ENCODE measurements around the gene DENND1A.

DENND1A gene

GRCh38 chr9:123851851-123852250 is 78.1 kb downstream of the DENND1A start:
- no peak overlapping the region for H3K18ac ChIP-seq (ENCODE audit: low read length)
- peaks cover 0 to 4% of the 10 kb centered on the region in 2 donors for H3K4me1 ChIP-seq (ENCODE audit: control insufficient read depth in 2 of 2, insufficient read depth in 1 of 2, low read depth in 1 of 2, low read length in 2 of 2)
- no peaks in the 10 kb centered on the region for H3K79me1 ChIP-seq (ENCODE audit: low read depth, low read length)
- H3K14ac ChIP-seq (ENCODE audit: low read length): no peak overlapping the region
- H2AFZ ChIP-seq (ENCODE audit: low read length): no peak overlapping the region
- H3K23ac ChIP-seq (ENCODE audit: low read depth, low read length, poor library complexity): no peak overlapping the region
- no peak for DNase-seq (ENCODE audit: low spot score)
- H2BK5ac ChIP-seq (ENCODE audit: low read length): no peak overlapping the region
- H3K4me2 ChIP-seq (ENCODE audit: insufficient read depth, low read length, poor library complexity, severe bottlenecking): no peak overlapping the region
- H2AK5ac ChIP-seq (ENCODE audit: low read depth, low read length): no peak overlapping the region
- no peak overlapping the region for H4K8ac ChIP-seq (ENCODE audit: low read depth, low read length)
- H3K27ac ChIP-seq (replicated peaks; ENCODE audit: low read length): peak overlapping the region; percentile 21
- peaks cover 0 to 1% of the 10 kb centered on the region in 2 donors for H3K36me3 ChIP-seq (replicated peaks in 1 of 2; ENCODE audit: control insufficient read depth in 2 of 2, insufficient read depth in 2 of 2, low read length in 2 of 2)
- no peak overlapping the region for H3K9ac ChIP-seq (ENCODE audit: low read depth, low read length, poor library complexity)
- H3K27me3 ChIP-seq (ENCODE audit: control insufficient read depth in 3 of 3, insufficient read depth in 3 of 3, low read depth in 1 of 3, low read length in 3 of 3): peaks cover 0 to 70% (median 0%) of the 10 kb centered on the region in 3 experiments
- H3K9me3 ChIP-seq (replicated peaks in 1 of 2; ENCODE audit: control insufficient read depth in 2 of 2, insufficient read depth in 1 of 2, low read depth in 1 of 2, low read length in 2 of 2): peaks cover 5 to 50% of the 10 kb centered on the region in 2 donors
- no peak overlapping the region for H2BK15ac ChIP-seq (ENCODE audit: low read length)
- no peak overlapping the region for H4K91ac ChIP-seq (ENCODE audit: low read depth, low read length, poor library complexity)
- WGBS, 2 donors (ENCODE audit: extremely low coverage in 2 of 2, insufficient read length in 2 of 2, insufficient replicate concordance in 1 of 2): no CpG with 5 or more reads among the region's 7 CpGs
- no peak overlapping the region for H2BK120ac ChIP-seq (ENCODE audit: low read depth, low read length)
- no peak overlapping the region for H2BK12ac ChIP-seq (ENCODE audit: low read length)
- H3K4me3 ChIP-seq (ENCODE audit: low read length in 2 of 2): no peak overlapping the region
- H3K4ac ChIP-seq (ENCODE audit: low read length): no peak overlapping the region

DNA sequence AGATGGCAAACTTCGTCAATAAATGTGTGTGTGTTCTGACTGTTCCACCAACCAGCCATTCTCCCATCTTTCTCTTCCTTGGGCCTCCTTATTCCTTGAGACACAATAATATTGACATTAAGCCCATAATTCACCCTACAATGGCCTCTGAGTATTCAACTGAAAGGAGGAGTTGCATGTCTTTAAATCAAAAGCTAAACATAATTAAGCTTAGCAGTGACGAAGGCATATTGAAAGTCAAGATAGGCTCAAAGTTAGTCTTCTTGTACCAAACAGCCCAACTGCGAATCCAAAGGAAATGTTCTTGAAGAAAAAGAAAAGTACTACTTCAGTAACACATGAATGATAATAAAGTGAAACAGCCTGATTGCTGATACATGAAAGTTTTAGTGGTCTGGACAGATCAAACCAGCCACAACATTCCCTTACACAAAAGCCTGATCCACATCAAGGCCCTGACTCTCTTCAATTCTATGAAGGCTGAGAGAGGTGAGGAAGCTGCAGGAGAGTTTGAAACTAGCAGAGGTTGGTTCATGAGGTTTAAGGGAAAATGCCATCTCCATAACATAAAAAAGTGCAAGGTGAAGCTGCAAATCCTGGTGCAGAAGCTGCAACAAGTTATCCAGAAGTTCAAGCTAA is 81.4 kb downstream of the DENND1A start:
- H2AFZ ChIP-seq (ENCODE audit: low read length): no peak overlapping the region
- no peak for DNase-seq (ENCODE audit: low spot score)
- H2AK5ac ChIP-seq (ENCODE audit: low read depth, low read length): no peak overlapping the region
- no peak overlapping the region for H2BK15ac ChIP-seq (ENCODE audit: low read length)
- no peak overlapping the region for H3K27ac ChIP-seq (replicated peaks; ENCODE audit: low read length)
- no peak overlapping the region for H3K14ac ChIP-seq (ENCODE audit: low read length)
- H3K27me3 ChIP-seq (ENCODE audit: control insufficient read depth in 3 of 3, insufficient read depth in 3 of 3, low read depth in 1 of 3, low read length in 3 of 3): peaks cover 0 to 39% (median 0%) of the 10 kb centered on the region in 3 experiments
- no peaks in the 10 kb centered on the region for H3K79me1 ChIP-seq (ENCODE audit: low read depth, low read length)
- H4K8ac ChIP-seq (ENCODE audit: low read depth, low read length): no peak overlapping the region
- H2BK5ac ChIP-seq (ENCODE audit: low read length): no peak overlapping the region
- no peaks in the 10 kb centered on the region for H3K36me3 ChIP-seq (replicated peaks in 1 of 2; ENCODE audit: control insufficient read depth in 2 of 2, insufficient read depth in 2 of 2, low read length in 2 of 2)
- no peak overlapping the region for H3K9ac ChIP-seq (ENCODE audit: low read depth, low read length, poor library complexity)
- no peak overlapping the region for H3K4ac ChIP-seq (ENCODE audit: low read length)
- no CpG with 5 or more reads among the region's 3 CpGs for WGBS, 2 donors (ENCODE audit: extremely low coverage in 2 of 2, insufficient read length in 2 of 2, insufficient replicate concordance in 1 of 2)
- no peak overlapping the region for H3K4me3 ChIP-seq (ENCODE audit: low read length in 2 of 2)
- H3K23ac ChIP-seq (ENCODE audit: low read depth, low read length, poor library complexity): no peak overlapping the region
- no peak overlapping the region for H4K91ac ChIP-seq (ENCODE audit: low read depth, low read length, poor library complexity)
- H3K4me1 ChIP-seq (ENCODE audit: control insufficient read depth in 2 of 2, insufficient read depth in 1 of 2, low read depth in 1 of 2, low read length in 2 of 2): peaks cover 0 to 4% of the 10 kb centered on the region in 2 donors
- H2BK120ac ChIP-seq (ENCODE audit: low read depth, low read length): no peak overlapping the region
- H3K18ac ChIP-seq (ENCODE audit: low read length): no peak overlapping the region
- no peak overlapping the region for H2BK12ac ChIP-seq (ENCODE audit: low read length)
- H3K4me2 ChIP-seq (ENCODE audit: insufficient read depth, low read length, poor library complexity, severe bottlenecking): no peak overlapping the region
- peaks cover 4 to 60% of the 10 kb centered on the region in 2 donors for H3K9me3 ChIP-seq (replicated peaks in 1 of 2; ENCODE audit: control insufficient read depth in 2 of 2, insufficient read depth in 1 of 2, low read depth in 1 of 2, low read length in 2 of 2)

GRCh38 chr9:123846966-123847365 is 83.0 kb downstream of the DENND1A start:
- H3K9ac ChIP-seq (ENCODE audit: low read depth, low read length, poor library complexity): no peak overlapping the region
- H3K27me3 ChIP-seq (ENCODE audit: control insufficient read depth in 3 of 3, insufficient read depth in 3 of 3, low read depth in 1 of 3, low read length in 3 of 3): peaks cover 0 to 25% (median 0%) of the 10 kb centered on the region in 3 experiments
- H2AFZ ChIP-seq (ENCODE audit: low read length): no peak overlapping the region
- H3K27ac ChIP-seq (replicated peaks; ENCODE audit: low read length): no peak overlapping the region
- H4K91ac ChIP-seq (ENCODE audit: low read depth, low read length, poor library complexity): no peak overlapping the region
- H3K4me1 ChIP-seq (ENCODE audit: control insufficient read depth in 2 of 2, insufficient read depth in 1 of 2, low read depth in 1 of 2, low read length in 2 of 2): peaks cover 0 to 3% of the 10 kb centered on the region in 2 donors
- H2BK120ac ChIP-seq (ENCODE audit: low read depth, low read length): no peak overlapping the region
- H4K8ac ChIP-seq (ENCODE audit: low read depth, low read length): no peak overlapping the region
- H3K23ac ChIP-seq (ENCODE audit: low read depth, low read length, poor library complexity): no peak overlapping the region
- H2BK5ac ChIP-seq (ENCODE audit: low read length): no peak overlapping the region
- H3K4me2 ChIP-seq (ENCODE audit: insufficient read depth, low read length, poor library complexity, severe bottlenecking): no peak overlapping the region
- no peak for DNase-seq (ENCODE audit: low spot score)
- H3K36me3 ChIP-seq (replicated peaks in 1 of 2; ENCODE audit: control insufficient read depth in 2 of 2, insufficient read depth in 2 of 2, low read length in 2 of 2): no peaks in the 10 kb centered on the region
- H2BK12ac ChIP-seq (ENCODE audit: low read length): no peak overlapping the region
- no peak overlapping the region for H2AK5ac ChIP-seq (ENCODE audit: low read depth, low read length)
- H3K18ac ChIP-seq (ENCODE audit: low read length): no peak overlapping the region
- H2BK15ac ChIP-seq (ENCODE audit: low read length): no peak overlapping the region
- H3K9me3 ChIP-seq (replicated peaks in 1 of 2; ENCODE audit: control insufficient read depth in 2 of 2, insufficient read depth in 1 of 2, low read depth in 1 of 2, low read length in 2 of 2): peaks cover 5 to 59% of the 10 kb centered on the region in 2 donors
- H3K14ac ChIP-seq (ENCODE audit: low read length): no peak overlapping the region
- no peak overlapping the region for H3K4me3 ChIP-seq (ENCODE audit: low read length in 2 of 2)
- H3K79me1 ChIP-seq (ENCODE audit: low read depth, low read length): no peaks in the 10 kb centered on the region
- H3K4ac ChIP-seq (ENCODE audit: low read length): no peak overlapping the region

DNA sequence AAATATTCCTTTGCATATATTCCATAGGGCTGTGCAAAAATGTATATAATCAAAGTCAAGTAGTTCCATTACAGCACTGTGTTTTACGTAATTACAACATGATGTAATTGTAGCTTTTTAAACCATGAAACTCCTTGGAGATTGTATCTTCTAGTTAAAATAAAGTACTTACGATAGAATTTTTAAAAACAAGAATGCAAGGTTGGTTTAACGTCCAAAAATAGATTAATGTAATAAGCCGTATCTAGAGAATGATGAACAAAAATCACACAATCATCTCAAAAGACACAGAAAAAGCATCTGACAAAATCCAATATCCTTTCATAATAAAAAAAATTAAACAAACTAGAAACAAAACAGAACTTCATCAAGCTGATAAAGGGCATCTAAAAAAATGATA is 86.2 kb downstream of the DENND1A start:
- H3K14ac ChIP-seq (ENCODE audit: low read length): no peak overlapping the region
- H3K18ac ChIP-seq (ENCODE audit: low read length): no peak overlapping the region
- H3K27ac ChIP-seq (replicated peaks; ENCODE audit: low read length): no peak overlapping the region
- H2BK5ac ChIP-seq (ENCODE audit: low read length): no peak overlapping the region
- peaks cover 7 to 36% of the 10 kb centered on the region in 2 donors for H3K9me3 ChIP-seq (replicated peaks in 1 of 2; ENCODE audit: control insufficient read depth in 2 of 2, insufficient read depth in 1 of 2, low read depth in 1 of 2, low read length in 2 of 2)
- no peak overlapping the region for H3K23ac ChIP-seq (ENCODE audit: low read depth, low read length, poor library complexity)
- no peak overlapping the region for H4K8ac ChIP-seq (ENCODE audit: low read depth, low read length)
- H3K36me3 ChIP-seq (replicated peaks in 1 of 2; ENCODE audit: control insufficient read depth in 2 of 2, insufficient read depth in 2 of 2, low read length in 2 of 2): no peaks in the 10 kb centered on the region
- DNase-seq (ENCODE audit: low spot score): no peak
- no peak overlapping the region for H2AFZ ChIP-seq (ENCODE audit: low read length)
- H3K4me3 ChIP-seq (ENCODE audit: low read length in 2 of 2): no peak overlapping the region
- no peak overlapping the region for H3K4me2 ChIP-seq (ENCODE audit: insufficient read depth, low read length, poor library complexity, severe bottlenecking)
- H4K91ac ChIP-seq (ENCODE audit: low read depth, low read length, poor library complexity): no peak overlapping the region
- no peak overlapping the region for H2AK5ac ChIP-seq (ENCODE audit: low read depth, low read length)
- H3K27me3 ChIP-seq (ENCODE audit: control insufficient read depth in 3 of 3, insufficient read depth in 3 of 3, low read depth in 1 of 3, low read length in 3 of 3): no peaks in the 10 kb centered on the region
- H2BK15ac ChIP-seq (ENCODE audit: low read length): no peak overlapping the region
- H3K4ac ChIP-seq (ENCODE audit: low read length): no peak overlapping the region
- peaks cover 0 to 4% of the 10 kb centered on the region in 2 donors for H3K4me1 ChIP-seq (ENCODE audit: control insufficient read depth in 2 of 2, insufficient read depth in 1 of 2, low read depth in 1 of 2, low read length in 2 of 2)
- no CpG with 5 or more reads among the region's 4 CpGs for WGBS, 2 donors (ENCODE audit: extremely low coverage in 2 of 2, insufficient read length in 2 of 2, insufficient replicate concordance in 1 of 2)
- no peak overlapping the region for H3K9ac ChIP-seq (ENCODE audit: low read depth, low read length, poor library complexity)
- H2BK120ac ChIP-seq (ENCODE audit: low read depth, low read length): no peak overlapping the region
- H3K79me1 ChIP-seq (ENCODE audit: low read depth, low read length): no peaks in the 10 kb centered on the region
- no peak overlapping the region for H2BK12ac ChIP-seq (ENCODE audit: low read length)

All from neuronal stem cell (in vitro differentiated cells).